GM18861 (cell line): ENCODE results near the gene MGMT.

Experiments used
- ATAC-seq: cut with Tn5 transposase; IDR thresholded peaks from one replicate; pipeline ENCODE4 v1.9.1; 2021; ENCODE audit not compliant: unreplicated experiment

MGMT gene

GRCh38 chr10:129768437-129769355 is 301.7 kb downstream of the MGMT start:
- ATAC-seq, result no peak

GRCh38 chr10:129769381-129770116 is 302.5 kb downstream of the MGMT start:
- no peak for ATAC-seq

GRCh38 chr10:129770286-129770685 is 303.2 kb downstream of the MGMT start:
- no peak for ATAC-seq

- ATAC-seq, result no peak
Observed at GRCh38 chr10:129771024-129771423, 304.0 kb downstream of the MGMT start.

GRCh38 chr10:129771576-129771975 is 304.5 kb downstream of the MGMT start:
- no peak for ATAC-seq

GRCh38 chr10:129771991-129772431 is 305.0 kb downstream of the MGMT start:
- no peak for ATAC-seq

- no peak for ATAC-seq
Observed at GRCh38 chr10:129772468-129773358, 305.7 kb downstream of the MGMT start.

GRCh38 chr10:129773359-129773990 is 306.4 kb downstream of the MGMT start:
- no peak for ATAC-seq

GRCh38 chr10:129774082-129774735 is 307.2 kb downstream of the MGMT start:
- no peak for ATAC-seq

GRCh38 chr10:129774736-129775401 is 307.8 kb downstream of the MGMT start:
- no peak for ATAC-seq

GRCh38 chr10:129775681-129776080 is 308.6 kb downstream of the MGMT start:
- no peak for ATAC-seq

- no peak for ATAC-seq
Observed at GRCh38 chr10:129777687-129778086, 310.6 kb downstream of the MGMT start.

GRCh38 chr10:129778571-129778970 is 311.5 kb downstream of the MGMT start:
- ATAC-seq, result no peak

- ATAC-seq, result no peak
Observed at GRCh38 chr10:129779126-129780111, 312.4 kb downstream of the MGMT start.

GRCh38 chr10:129780198-129780597 is 313.2 kb downstream of the MGMT start:
- ATAC-seq, result no peak

GRCh38 chr10:129780901-129781795 is 314.1 kb downstream of the MGMT start:
- no peak for ATAC-seq

GRCh38 chr10:129784291-129784690 is 317.2 kb downstream of the MGMT start:
- ATAC-seq, result no peak
